ENCODE measurements around the gene COA1.

The COA1 gene

GRCh38 chr7:43648473-43649406 is 80.6 kb downstream of the COA1 start:
- TF ChIP-seq CTCF (conservative IDR thresholded peaks at IDR 0.05; ENCODE audit: control insufficient read depth, insufficient read depth, low read depth, low read length): no peak
- H3K4me3 ChIP-seq (ENCODE audit: control insufficient read depth, low read depth, low read length): no peak overlapping the region
- peak; percentile 84 for DNase-seq (ENCODE audit: low read depth)

GRCh38 chr7:43647673-43648472 is 81.5 kb downstream of the COA1 start:
- no peak for TF ChIP-seq CTCF (conservative IDR thresholded peaks at IDR 0.05; ENCODE audit: control insufficient read depth, insufficient read depth, low read depth, low read length)
- peak; percentile 100 for DNase-seq (ENCODE audit: low read depth)
- peak overlapping the region; percentile 7 for H3K4me3 ChIP-seq (ENCODE audit: control insufficient read depth, low read depth, low read length)

GRCh38 chr7:43647339-43647672 is 82.0 kb downstream of the COA1 start:
- H3K4me3 ChIP-seq (ENCODE audit: control insufficient read depth, low read depth, low read length): peak overlapping the region; percentile 7
- DNase-seq (ENCODE audit: low read depth): peak; percentile 60
- no peak for TF ChIP-seq CTCF (conservative IDR thresholded peaks at IDR 0.05; ENCODE audit: control insufficient read depth, insufficient read depth, low read depth, low read length)

GRCh38 chr7:43646603-43647338 is 82.6 kb downstream of the COA1 start:
- peak; percentile 78 for DNase-seq (ENCODE audit: low read depth)
- no peak for TF ChIP-seq CTCF (conservative IDR thresholded peaks at IDR 0.05; ENCODE audit: control insufficient read depth, insufficient read depth, low read depth, low read length)
- H3K4me3 ChIP-seq (ENCODE audit: control insufficient read depth, low read depth, low read length): peak overlapping the region; percentile 0

GRCh38 chr7:43645699-43646226 is 83.6 kb downstream of the COA1 start:
- TF ChIP-seq CTCF (conservative IDR thresholded peaks at IDR 0.05; ENCODE audit: control insufficient read depth, insufficient read depth, low read depth, low read length): no peak
- DNase-seq (ENCODE audit: low read depth): no peak
- H3K4me3 ChIP-seq (ENCODE audit: control insufficient read depth, low read depth, low read length): no peak overlapping the region

GRCh38 chr7:43643846-43644245 is 85.5 kb downstream of the COA1 start:
- no peak for TF ChIP-seq CTCF (conservative IDR thresholded peaks at IDR 0.05; ENCODE audit: control insufficient read depth, insufficient read depth, low read depth, low read length)
- no peak for DNase-seq (ENCODE audit: low read depth)
- H3K4me3 ChIP-seq (ENCODE audit: control insufficient read depth, low read depth, low read length): no peak overlapping the region
